ENCODE measurements around the gene DHCR24. TPM values are rescaled to one million over a fixed set of nuclear protein-coding genes. Genes with fewer than 3 reads are reported as not detected.

DHCR24 gene
- total and polyA plus RNA-seq, 2 donors (not counting 3 experiments of a cell fraction or from before 2014, with no cell fraction given): 223 to 239 TPM

GRCh38 chr1:54805981-54806381, 81.0 kb downstream of the DHCR24 start:
- Histone ChIP-seq H3K79me2 (ENCODE audit: control insufficient read depth, insufficient read depth, low read length) (no peaks in the 10 kb centered on the region), H3K4me3 (replicated peaks in 1 of 3; ENCODE audit: insufficient read depth in 1 of 3, low read depth in 1 of 3, low read length in 3 of 3) (no peak overlapping the region), H3K36me3 (ENCODE audit: control insufficient read depth in 2 of 2, extremely low read depth in 1 of 2, insufficient read depth in 2 of 2, low read length in 2 of 2) (no peaks in the 10 kb centered on the region), H3K9me1 (replicated peaks; ENCODE audit: control insufficient read depth, extremely low read depth, insufficient read depth, low read length) (no peaks in the 10 kb centered on the region), H3K9ac (replicated peaks; ENCODE audit: extremely low read depth, insufficient read depth, low read length) (no peak overlapping the region), H3K9me3 (replicated peaks; ENCODE audit: control insufficient read depth, insufficient read depth, low read length) (no peaks in the 10 kb centered on the region), H3K27ac (ENCODE audit: insufficient read depth, low read depth, low read length) (no peak overlapping the region), H3K4me2 (ENCODE audit: insufficient read depth, low read length) (no peak overlapping the region), H2AFZ (ENCODE audit: low read depth, low read length) (no peak overlapping the region), H3K27me3 (ENCODE audit: control insufficient read depth in 2 of 2, insufficient read depth in 2 of 2, low read length in 2 of 2) (peaks cover 7 to 11% of the 10 kb centered on the region in 2 experiments), H3K4me1 (ENCODE audit: control insufficient read depth, extremely low read depth, insufficient read depth, low read length) (peaks cover 4% of the 10 kb centered on the region), H4K20me1 (replicated peaks; ENCODE audit: control insufficient read depth, extremely low read depth, insufficient read depth, low read length) (no peaks in the 10 kb centered on the region)
- intact Hi-C loops (cut with micrococcal nuclease) (loop anchor here (5.0 kb wide), 1 partner anchor 734 kb away; no protein-coding TSS in a partner anchor), dilution Hi-C loops (cut with MboI; ENCODE audit: extremely low pct_ligation_motif_present, low sequenced_read_pairs) (no loop called here)
- DNase-seq (ENCODE audit: low read depth, low spot score): no peak
- POLR2A ChIA-PET: no interaction called here
- CTCF ChIA-PET: interaction anchor here (0.7 kb wide), 1 partner anchor 214 kb away, joined by 3 read pairs; no protein-coding TSS in a partner anchor
- BruUV-seq (replicated peaks): no TSS peak
- FAIRE-seq: no peak
- TF ChIP-seq CTCF (IDR thresholded peaks at IDR 0.05; ENCODE audit: extremely low read depth in 1 of 2, insufficient read depth in 1 of 2, low read depth in 1 of 2, low read length in 2 of 2): no peak
- no peak for TF ChIP-seq FOS (IDR thresholded peaks at IDR 0.05; ENCODE audit: borderline replicate concordance, insufficient read depth, low read length)
- no peak for TF ChIP-seq MYC (IDR thresholded peaks at IDR 0.05; ENCODE audit: low read depth, low read length)
- no peak for TF ChIP-seq POLR2AphosphoS5 (IDR thresholded peaks at IDR 0.05; ENCODE audit: insufficient read depth, low read depth, low read length)
- TF ChIP-seq MAX (IDR thresholded peaks at IDR 0.05; ENCODE audit: insufficient read depth, insufficient read length): no peak
- no peak for TF ChIP-seq GATA2 (IDR thresholded peaks at IDR 0.05; ENCODE audit: insufficient read depth, insufficient read length, low read depth, low read length)
- no peak for TF ChIP-seq EZH2 (IDR thresholded peaks at IDR 0.05; ENCODE audit: borderline replicate concordance, low read depth, low read length, severe bottlenecking)
- no peak for TF ChIP-seq POLR2A (IDR thresholded peaks at IDR 0.05; ENCODE audit: low read depth, low read length)
- TF ChIP-seq JUN (IDR thresholded peaks at IDR 0.05; ENCODE audit: borderline replicate concordance, insufficient read depth, insufficient read length, low read depth): no peak

All from endothelial cell of umbilical vein (primary cell).